IPS-18c (cell line): ENCODE results near the gene CFAP58.

ENCODE experiments used
- H3K4me3 ChIP-seq: 2 replicates; pipeline ENCODE4 v1.7.0; 2013; ENCODE audit warnings: low read depth, mild to moderate bottlenecking, low read length, moderate library complexity; ENCODE audit not compliant: insufficient read depth
- H3K9me3 ChIP-seq: one replicate; pipeline ENCODE4 v1.6.1; 2013; ENCODE audit warnings: mild to moderate bottlenecking, low read length, moderate library complexity; ENCODE audit not compliant: control insufficient read depth, insufficient read depth

Gene CFAP58

DNA sequence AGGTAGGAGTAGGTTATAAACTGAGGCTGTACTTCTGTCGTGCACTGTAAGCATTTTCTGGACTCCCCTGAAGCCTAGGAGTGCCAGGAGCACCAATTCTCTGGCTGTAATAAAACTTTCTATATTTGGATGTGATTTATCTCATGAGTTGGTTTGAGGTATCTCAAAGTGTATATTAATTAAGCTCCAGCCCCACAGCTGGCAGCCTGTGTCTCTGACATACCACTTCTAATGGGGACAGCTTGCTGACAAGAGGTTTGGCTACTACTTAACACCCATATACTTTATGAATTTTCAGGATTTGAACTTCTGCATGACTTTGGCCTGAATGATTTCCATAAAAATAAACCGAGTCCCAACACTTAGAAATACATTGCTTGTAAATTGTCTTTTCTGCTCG is 35.2 kb downstream of the CFAP58 start:
- Histone ChIP-seq H3K4me3 (no peak overlapping the region), H3K9me3 (no peaks in the 10 kb centered on the region)

DNA sequence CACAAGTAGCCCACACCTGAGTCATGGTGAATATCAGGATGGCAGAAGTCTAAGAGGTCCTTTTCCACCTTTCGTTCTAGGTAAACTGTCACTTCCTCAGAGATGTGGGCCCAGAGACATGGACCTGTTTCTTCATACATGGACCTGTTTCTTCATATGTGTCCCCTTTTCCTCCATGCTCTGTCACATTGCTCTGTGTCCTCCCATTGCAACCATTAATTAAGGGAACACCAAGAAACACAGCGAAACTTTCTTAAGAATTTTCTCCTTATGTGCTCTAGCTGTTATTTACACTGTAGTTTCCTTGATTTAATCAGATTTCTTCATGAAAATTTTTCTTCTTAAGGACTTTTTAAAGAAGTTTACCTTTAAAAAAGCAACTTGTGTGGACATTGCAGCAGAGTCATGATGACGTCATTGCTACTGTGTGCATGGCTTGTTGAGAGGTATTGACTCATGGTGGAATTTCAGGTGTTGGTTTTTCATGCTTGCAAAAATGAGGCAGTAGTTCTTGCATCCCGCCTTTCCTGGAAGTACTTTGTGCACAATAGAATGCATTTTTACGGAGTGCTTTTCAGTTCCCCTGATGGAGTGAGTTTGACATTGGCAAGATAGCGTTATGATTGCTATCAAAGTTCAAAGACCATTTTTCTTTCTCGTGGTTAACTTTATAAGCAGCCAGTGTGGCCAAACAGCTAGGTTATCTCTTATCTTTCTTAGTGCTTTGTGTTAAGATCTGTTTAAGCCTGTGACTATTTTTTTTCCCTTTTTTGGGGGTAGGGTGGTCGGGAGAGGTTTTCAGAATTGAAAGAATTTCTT is 37.7 kb downstream of the CFAP58 start:
- Histone ChIP-seq H3K4me3 (no peak overlapping the region), H3K9me3 (no peaks in the 10 kb centered on the region)

DNA sequence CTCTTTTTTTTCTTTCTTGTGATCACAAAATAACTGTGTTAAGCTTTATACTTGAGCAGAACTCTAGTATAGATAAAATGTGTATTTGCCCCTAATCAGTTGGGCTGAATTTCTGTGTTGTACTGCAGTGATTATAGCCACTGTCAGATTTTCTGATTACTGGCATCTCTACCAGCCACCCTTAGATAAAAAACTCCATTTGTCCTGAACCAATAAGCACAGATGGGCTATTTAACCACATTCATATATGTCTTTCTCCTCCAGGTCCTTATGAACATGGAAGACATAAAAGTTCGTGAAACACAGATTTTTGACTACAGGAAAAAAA is 38.3 kb downstream of the CFAP58 start:
- Histone ChIP-seq H3K9me3 (no peaks in the 10 kb centered on the region), H3K4me3 (no peak overlapping the region)

DNA sequence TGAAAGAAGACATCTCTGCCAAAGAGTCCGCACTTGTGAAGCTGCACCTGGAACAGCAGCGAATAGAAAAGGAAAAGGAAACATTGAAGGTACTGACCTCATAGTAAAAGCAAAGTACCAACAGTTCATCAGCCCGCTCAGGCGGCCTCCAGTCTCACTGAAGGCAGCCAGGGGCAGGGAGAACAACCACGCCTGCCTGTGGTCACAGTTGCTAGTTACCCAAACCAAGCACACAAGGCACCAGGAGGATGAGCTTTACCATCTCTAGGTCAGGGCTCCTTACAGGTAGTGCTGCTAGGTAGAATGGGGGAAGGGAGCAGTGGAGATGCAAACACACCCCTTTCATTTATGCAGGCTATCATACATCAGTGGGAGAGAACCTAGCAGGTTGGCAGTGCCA is 39.8 kb downstream of the CFAP58 start:
- Histone ChIP-seq H3K4me3 (no peak overlapping the region), H3K9me3 (no peaks in the 10 kb centered on the region)

DNA sequence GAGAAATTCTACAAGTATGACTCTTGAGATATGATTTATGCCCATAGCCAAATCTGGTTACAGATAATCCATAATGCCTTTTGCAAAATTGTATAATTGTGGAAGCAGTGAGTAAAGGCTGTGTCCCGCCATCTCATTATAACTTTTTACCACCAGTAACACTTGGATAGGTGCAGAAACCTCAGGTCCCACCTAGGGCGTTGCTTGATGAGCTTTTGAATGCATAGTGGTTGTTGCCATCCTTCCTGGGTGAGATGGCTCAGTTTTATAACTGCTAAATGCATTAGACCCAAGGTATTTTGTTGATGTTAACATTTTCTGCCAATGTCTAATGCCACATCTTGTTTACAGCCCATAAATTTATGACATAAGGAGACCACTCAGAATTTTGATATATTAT is 42.9 kb downstream of the CFAP58 start:
- H3K9me3 ChIP-seq, result no peaks in the 10 kb centered on the region
- H3K4me3 ChIP-seq, result no peak overlapping the region

DNA sequence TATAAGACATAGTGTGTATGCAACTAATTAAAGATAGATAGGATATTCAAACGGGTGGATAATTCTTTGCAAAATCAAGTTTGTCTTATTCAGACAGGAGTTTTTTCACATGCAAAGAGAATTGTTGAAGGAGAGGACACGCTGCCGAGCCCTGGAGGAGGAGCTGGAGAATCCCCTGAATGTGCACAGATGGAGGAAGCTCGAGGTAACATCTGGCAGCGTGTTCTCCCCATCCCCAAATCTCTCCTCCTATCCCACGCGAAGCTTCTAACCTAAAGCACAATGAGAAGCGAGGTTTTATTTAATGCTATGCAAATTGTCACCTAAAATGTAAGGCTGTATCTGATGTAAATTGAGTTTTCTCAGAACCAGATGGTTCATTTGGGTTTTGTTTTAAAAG is 50.0 kb downstream of the CFAP58 start:
- Histone ChIP-seq H3K4me3 (no peak overlapping the region), H3K9me3 (no peaks in the 10 kb centered on the region)

DNA sequence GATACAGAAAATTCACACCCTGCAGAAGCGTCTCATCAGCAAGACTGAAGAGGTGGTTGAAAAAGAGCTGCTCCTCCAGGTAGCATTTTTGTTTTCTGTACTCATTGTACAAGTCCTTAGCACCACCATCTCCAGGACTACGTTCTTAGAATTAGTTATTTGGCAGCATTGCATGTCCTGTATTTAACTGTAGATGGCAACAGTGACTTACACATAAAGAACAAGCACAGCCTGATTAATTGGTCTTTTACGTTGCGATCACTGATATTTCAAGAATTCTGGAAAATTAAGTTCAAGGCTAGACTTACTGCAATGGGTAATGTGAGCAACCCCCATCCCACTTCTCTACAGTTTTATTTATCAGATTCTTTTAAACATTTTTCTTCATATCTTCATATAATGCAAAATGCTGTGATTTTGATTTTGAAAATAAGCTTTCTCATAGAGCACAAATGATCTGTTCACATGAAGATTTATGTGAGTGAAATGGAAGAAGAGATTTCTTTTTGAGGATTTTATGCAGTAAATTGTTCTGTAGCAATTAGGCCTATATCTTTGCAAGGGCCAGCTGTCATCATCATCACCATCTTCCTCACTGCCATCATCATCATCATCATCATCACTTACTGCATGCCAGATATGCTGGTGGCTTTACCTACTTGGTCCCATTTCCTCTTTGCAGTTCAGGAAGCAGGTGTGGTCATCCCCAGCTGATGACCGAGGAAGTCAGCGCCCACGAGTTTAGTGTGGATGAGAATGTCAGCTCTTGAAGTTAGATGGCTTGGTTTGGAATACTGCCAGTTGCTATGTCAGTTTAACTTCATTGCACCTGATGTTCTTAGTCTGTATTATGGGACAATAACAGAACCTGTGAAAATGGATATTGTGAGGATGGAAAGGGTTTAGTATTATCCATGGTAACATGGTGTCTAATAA is 53.4 kb downstream of the CFAP58 start:
- Histone ChIP-seq H3K4me3 (no peak overlapping the region), H3K9me3 (no peaks in the 10 kb centered on the region)

DNA sequence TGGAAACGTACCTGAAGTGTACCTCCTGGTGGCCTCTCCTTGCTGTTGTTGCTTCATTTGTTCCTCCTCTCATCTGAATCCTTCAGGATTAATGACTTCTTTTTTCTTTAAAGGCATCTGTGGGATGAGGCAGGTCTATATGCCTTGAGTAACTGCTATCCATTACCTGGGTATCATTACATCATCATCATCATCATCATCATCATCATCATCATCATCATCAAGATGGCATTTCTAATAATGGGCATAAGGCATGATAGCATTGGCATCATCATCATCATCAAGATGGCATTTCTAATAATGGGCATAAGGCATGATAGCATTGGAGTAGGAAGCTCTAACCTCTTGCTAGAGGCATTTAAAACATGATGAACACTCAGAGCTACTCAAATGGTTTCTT is 59.9 kb downstream of the CFAP58 start:
- Histone ChIP-seq H3K9me3 (peaks cover 4% of the 10 kb centered on the region), H3K4me3 (no peak overlapping the region)

DNA sequence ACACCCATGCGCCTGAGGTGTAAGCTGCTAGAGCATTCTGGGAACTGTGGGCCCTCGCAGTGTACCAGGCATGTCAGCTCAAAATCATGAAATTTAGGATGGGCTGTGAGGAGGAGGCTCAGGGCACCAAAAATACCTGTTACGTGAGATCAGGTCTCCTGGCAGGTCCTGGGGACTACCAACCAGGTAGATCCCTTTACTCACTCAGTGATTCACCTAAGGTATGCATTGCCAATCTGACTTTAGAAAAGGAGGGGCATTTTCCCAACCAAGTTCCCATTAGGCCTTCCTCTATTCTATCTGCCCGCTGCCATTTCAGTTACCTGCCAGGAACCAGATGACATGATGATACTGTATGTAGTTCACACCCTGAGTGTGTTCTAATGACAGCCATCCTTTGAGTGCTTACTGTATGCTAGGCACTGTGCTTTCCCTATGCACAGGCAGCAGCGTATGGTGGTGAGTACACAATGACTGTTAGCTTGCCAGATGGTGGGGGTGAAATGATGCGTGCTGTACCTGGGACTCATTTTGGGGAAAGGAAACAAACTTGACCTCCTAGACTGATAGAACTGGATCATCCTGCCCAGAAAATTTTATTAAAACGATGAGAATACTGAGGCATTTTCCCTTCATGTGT is 62.0 kb downstream of the CFAP58 start:
- H3K9me3 ChIP-seq, result peaks cover 5% of the 10 kb centered on the region
- no peak overlapping the region for H3K4me3 ChIP-seq

DNA sequence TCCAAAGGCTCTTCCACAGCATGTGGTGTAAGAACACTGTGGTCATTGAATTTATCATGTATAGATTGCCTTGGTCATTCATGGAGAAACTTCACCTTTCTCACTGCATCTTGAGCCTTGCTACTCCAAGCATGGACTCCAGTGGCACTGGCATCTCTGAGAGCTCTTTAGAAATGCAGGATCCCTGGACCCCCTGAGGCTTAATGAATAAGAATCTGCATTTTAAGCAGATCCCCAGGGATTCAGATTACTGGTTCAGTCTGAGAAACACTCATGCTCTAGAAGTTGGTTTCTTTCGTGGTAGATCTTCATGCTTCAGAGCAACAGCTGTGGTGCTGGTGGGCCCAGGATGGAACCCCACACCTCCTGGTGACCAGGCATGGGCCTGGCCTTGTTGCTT is 63.2 kb downstream of the CFAP58 start:
- H3K4me3 ChIP-seq, result no peak overlapping the region

DNA sequence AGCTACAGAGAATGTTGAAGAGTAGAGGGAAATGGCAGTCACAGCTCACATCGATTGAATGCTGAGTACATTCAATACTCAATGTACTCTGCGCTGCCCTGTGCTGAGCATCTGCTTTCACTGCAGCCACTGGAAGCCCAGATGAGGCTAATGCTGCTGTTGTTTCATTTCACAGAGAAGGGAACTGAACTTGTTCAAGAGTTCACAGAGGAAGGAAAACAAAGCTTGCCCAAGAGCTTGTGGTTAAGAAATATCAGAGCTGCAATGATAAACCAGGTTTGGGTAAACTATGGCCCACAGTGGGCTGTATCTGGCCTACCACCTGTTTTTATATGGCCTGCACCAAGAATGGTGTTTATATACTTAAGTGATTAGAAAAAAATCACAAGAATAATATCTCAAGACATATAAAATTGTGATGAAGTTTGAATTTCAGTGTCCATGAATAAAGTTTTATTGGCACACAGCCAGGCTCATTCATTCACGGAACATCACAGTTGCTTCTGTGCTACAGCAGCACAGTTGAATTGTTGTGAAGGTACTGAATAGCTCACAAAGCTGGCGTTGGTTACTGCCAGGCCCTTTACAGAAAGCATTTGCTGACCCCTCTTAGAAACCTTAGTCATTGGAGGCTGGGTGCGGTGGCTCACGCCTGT is 64.1 kb downstream of the CFAP58 start:
- peaks cover 5% of the 10 kb centered on the region for H3K9me3 ChIP-seq
- H3K4me3 ChIP-seq, result no peak overlapping the region

More for the DNA sequence above, 63.2 kb downstream of the CFAP58 start:
- peaks cover 5% of the 10 kb centered on the region for H3K9me3 ChIP-seq

DNA sequence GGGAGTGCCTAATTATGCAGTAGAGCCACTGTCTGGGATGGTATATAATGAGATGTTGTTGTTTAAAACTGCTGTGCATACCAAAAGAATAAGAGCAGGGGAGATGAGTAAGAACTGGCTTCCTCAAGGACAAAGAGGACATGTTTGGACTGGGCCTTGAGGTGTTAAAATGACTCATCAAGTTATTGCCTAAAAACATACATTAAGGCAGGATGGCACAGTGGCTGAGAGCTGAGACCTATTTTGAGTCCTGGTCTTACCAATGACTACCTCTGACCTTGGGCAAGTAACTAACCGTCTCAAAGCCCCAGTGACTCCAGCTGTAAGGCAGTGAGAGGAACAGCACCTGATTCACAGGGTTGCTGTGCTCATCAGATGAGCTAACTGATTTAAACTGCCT is 71.1 kb downstream of the CFAP58 start:
- Histone ChIP-seq H3K4me3 (no peak overlapping the region), H3K9me3 (no peaks in the 10 kb centered on the region)

DNA sequence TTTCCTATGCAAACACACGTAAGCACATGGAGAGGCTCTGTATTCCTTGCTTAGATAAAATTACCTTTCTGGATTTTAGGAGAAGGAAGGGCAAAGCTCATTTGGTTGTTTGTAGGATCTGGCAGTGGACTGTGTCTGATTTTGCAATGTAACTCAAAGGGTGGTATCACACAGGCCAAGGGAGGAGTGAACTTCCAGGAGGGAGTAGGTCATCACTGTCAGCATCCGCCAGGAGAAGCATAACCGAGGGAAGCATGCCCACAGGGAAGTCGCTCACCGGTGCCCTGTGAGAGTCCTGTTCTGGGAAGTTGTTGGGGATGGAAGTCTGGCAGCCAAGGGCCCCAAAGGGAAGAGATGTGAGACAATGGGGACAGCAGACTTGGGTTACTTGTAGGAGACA is 74.4 kb downstream of the CFAP58 start:
- Histone ChIP-seq H3K9me3 (no peaks in the 10 kb centered on the region), H3K4me3 (no peak overlapping the region)

DNA sequence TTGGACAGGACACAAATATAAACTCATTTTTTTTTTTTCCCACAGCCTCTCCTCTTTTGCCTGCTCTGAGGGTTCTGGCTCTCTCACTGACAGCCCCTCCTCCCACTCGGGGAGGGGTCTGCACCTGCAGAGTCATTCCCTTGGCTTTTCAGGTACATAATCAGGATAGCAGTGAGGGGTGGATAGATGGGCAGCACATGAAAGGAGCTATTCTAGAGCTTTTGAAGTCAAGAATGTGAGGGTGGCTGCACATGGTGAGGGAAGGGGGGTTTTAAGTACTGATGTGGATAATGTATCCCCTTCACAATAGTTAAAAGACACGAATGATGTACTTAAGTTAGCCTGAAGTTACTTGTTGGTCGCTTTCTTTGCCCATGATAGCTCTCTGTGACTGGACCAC is 76.2 kb downstream of the CFAP58 start:
- no peaks in the 10 kb centered on the region for H3K9me3 ChIP-seq
- 0 out of 2 replicates have a peak overlapping the region, but pooled peaks have one; percentile 4 for H3K4me3 ChIP-seq

DNA sequence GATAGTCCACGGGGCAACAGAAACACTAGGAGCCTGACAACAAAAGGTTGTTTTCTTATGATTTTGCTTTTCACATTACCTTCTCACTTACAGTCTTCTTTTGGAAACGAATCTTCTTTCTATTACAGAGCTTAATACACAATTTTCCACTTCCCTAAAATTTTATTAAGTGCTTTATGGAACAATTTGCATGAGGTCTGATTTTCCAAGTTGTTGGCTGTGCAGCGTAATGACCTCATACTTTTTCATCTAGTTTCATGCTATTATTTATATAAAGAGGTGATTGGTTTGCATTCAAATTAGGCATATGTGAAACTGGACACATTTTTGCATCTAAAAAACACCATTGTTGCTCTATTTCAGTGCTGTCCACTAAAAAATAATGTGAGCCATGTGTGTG is 76.7 kb downstream of the CFAP58 start:
- Histone ChIP-seq H3K4me3 (no peak overlapping the region), H3K9me3 (no peaks in the 10 kb centered on the region)

DNA sequence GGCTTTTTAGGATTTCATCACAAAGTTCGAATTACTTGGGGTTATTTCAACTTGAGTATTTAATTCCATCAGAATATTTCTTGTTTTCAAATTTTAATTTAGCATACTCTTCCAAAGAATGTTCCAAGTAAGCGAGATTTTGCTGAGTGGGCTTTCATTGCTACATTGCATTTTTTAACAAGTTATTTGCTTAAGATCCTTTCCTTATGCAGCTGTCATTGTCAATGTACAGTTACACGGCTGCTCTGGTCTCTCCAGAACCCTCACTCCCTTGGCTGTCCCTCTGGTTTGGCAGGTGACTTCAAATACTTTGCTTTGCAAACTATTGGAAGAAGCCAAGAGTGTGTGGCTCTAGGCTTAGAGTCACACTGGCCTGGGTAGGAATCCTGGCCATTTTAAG is 80.0 kb downstream of the CFAP58 start:
- H3K9me3 ChIP-seq, result no peaks in the 10 kb centered on the region
- no peak overlapping the region for H3K4me3 ChIP-seq

DNA sequence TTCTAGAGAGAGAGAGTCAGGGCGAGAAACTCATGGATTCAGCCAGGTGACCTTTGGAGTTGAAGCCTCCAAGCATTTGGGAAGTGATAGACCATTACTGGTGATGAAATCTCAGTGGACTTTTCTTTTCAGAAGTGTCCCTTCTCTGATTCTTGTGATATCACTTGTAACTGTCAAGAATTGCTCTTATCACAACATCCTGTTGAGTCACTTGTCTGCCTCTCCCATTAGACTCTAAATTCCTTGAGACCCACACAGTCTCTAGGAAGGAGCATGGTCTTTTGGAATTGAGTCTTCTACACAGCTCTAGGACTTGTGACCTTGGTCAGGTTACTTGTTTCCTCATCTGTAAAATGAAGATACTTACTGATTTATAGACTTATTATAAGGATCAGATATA is 81.0 kb downstream of the CFAP58 start:
- H3K9me3 ChIP-seq, result no peaks in the 10 kb centered on the region
- H3K4me3 ChIP-seq, result no peak overlapping the region
